ENCODE results near the gene AATK. TPM values are rescaled to one million over a fixed set of nuclear protein-coding genes. Genes with fewer than 3 reads are reported as not detected.

AATK gene
- total and polyA plus RNA-seq, 2 of the 13 experiments (the other 11 are each of a cell fraction or from before 2014, with no cell fraction given) = 2.9 to 8.4 TPM

DNA sequence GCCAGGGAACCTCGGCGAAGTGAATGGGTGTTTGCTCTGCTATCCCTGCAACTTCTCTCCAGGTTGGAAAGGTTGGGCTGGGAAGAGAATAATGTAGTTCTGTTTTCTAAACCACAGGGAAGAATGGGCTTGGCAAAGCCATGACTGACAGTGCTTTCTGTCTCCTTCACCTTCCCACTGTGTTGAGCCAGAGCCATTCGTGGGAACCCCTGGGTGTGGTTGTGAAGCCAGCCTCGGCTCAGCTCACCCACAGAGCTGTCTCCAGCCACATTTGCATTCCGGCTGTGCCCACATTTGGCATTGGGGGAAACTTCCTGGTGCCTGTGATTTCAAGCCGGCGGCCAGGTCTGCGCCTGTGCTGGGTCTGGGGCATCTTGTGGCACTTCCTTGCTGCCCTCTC is 91.1 kb downstream of the AATK start:
- no peak for FAIRE-seq
- H3K27me3 ChIP-seq (ENCODE audit: control insufficient read depth in 1 of 2, insufficient read depth in 2 of 2, low read length in 2 of 2) = no peaks in the 10 kb centered on the region
- ATAC-seq = no peak
- ChIA-PET POLR2A (no interaction called here), CTCF (ENCODE audit: low intra/inter-chr PET ratio, low total read pairs) (no interaction called here)
- H3K4me2 ChIP-seq (ENCODE audit: low read depth, low read length) = no peak overlapping the region
- BruUV-seq (replicated peaks) = no TSS peak
- DNase-seq (ENCODE audit: low spot score) = no peak
- TF ChIP-seq KLF9 (CRISPR knock-in tag; IDR thresholded peaks at IDR 0.05; ENCODE audit: low read depth) = no peak
- TF ChIP-seq ATAD3A (CRISPR knock-in tag; IDR thresholded peaks at IDR 0.05) = no peak
- TF ChIP-seq, protein P1, sequence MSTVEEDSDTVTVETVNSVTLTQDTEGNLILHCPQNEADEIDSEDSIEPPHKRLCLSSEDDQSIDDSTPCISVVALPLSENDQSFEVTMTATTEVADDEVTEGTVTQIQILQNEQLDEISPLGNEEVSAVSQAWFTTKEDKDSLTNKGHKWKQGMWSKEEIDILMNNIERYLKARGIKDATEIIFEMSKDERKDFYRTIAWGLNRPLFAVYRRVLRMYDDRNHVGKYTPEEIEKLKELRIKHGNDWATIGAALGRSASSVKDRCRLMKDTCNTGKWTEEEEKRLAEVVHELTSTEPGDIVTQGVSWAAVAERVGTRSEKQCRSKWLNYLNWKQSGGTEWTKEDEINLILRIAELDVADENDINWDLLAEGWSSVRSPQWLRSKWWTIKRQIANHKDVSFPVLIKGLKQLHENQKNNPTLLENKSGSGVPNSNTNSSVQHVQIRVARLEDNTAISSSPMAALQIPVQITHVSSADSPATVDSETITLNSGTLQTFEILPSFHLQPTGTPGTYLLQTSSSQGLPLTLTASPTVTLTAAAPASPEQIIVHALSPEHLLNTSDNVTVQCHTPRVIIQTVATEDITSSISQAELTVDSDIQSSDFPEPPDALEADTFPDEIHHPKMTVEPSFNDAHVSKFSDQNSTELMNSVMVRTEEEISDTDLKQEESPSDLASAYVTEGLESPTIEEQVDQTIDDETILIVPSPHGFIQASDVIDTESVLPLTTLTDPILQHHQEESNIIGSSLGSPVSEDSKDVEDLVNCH (CRISPR knock-in tag; IDR thresholded peaks at IDR 0.05) = no peak
- TF ChIP-seq ZBTB1 (CRISPR knock-in tag; IDR thresholded peaks at IDR 0.05; ENCODE audit: borderline replicate concordance) = no peak
- TF ChIP-seq TOE1 (CRISPR knock-in tag; IDR thresholded peaks at IDR 0.05) = no peak
- no peak for TF ChIP-seq KMT2A (CRISPR knock-in tag; IDR thresholded peaks at IDR 0.05)
- no peak for TF ChIP-seq MZF1 (CRISPR knock-in tag; IDR thresholded peaks at IDR 0.05; ENCODE audit: borderline replicate concordance)
- TF ChIP-seq, protein P2, sequence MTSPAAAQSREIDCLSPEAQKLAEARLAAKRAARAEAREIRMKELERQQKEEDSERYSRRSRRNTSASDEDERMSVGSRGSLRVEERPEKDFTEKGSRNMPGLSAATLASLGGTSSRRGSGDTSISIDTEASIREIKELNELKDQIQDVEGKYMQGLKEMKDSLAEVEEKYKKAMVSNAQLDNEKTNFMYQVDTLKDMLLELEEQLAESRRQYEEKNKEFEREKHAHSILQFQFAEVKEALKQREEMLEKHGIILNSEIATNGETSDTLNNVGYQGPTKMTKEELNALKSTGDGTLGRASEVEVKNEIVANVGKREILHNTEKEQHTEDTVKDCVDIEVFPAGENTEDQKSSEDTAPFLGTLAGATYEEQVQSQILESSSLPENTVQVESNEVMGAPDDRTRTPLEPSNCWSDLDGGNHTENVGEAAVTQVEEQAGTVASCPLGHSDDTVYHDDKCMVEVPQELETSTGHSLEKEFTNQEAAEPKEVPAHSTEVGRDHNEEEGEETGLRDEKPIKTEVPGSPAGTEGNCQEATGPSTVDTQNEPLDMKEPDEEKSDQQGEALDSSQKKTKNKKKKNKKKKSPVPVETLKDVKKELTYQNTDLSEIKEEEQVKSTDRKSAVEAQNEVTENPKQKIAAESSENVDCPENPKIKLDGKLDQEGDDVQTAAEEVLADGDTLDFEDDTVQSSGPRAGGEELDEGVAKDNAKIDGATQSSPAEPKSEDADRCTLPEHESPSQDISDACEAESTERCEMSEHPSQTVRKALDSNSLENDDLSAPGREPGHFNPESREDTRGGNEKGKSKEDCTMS (CRISPR knock-in tag; conservative IDR thresholded peaks at IDR 0.05) = no peak
- TF ChIP-seq, protein P3, sequence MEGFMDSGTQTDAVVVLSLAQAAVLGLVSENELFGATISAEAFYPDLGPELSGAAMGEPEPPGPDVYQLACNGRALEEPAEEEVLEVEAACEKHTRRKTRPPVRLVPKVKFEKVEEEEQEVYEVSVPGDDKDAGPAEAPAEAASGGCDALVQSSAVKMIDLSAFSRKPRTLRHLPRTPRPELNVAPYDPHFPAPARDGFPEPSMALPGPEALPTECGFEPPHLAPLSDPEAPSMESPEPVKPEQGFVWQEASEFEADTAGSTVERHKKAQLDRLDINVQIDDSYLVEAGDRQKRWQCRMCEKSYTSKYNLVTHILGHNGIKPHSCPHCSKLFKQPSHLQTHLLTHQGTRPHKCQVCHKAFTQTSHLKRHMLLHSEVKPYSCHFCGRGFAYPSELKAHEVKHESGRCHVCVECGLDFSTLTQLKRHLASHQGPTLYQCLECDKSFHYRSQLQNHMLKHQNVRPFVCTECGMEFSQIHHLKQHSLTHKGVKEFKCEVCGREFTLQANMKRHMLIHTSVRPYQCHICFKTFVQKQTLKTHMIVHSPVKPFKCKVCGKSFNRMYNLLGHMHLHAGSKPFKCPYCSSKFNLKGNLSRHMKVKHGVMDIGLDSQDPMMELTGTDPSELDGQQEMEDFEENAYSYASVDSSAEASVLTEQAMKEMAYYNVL (CRISPR knock-in tag; IDR thresholded peaks at IDR 0.05; ENCODE audit: borderline replicate concordance) = no peak
- TF ChIP-seq, protein P4, sequence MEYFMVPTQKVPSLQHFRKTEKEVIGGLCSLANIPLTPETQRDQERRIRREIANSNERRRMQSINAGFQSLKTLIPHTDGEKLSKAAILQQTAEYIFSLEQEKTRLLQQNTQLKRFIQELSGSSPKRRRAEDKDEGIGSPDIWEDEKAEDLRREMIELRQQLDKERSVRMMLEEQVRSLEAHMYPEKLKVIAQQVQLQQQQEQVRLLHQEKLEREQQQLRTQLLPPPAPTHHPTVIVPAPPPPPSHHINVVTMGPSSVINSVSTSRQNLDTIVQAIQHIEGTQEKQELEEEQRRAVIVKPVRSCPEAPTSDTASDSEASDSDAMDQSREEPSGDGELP (IDR thresholded peaks at IDR 0.05; ENCODE audit: borderline replicate concordance, low read depth) = no peak
- no peak for TF ChIP-seq FOXA1 (IDR thresholded peaks at IDR 0.05)
- no peak for TF ChIP-seq FOXA1 (CRISPR knock-in tag; IDR thresholded peaks at IDR 0.05)
- no peak for TF ChIP-seq ZNF788 (CRISPR knock-in tag; IDR thresholded peaks at IDR 0.05; ENCODE audit: borderline replicate concordance)
- H3K9ac ChIP-seq (ENCODE audit: insufficient read depth, low read depth, low read length) = no peak overlapping the region
- no peak overlapping the region for H3K27ac ChIP-seq (ENCODE audit: extremely low read length, insufficient read depth, low read length)
- no peaks in the 10 kb centered on the region for H3K79me2 ChIP-seq (ENCODE audit: insufficient read depth, low read length)
- H3K4me3 ChIP-seq (replicated peaks in 1 of 3; ENCODE audit: insufficient read depth in 1 of 3, low read depth in 2 of 3, low read length in 3 of 3) = no peak overlapping the region
- H3K9me3 ChIP-seq (ENCODE audit: low read length) = no peaks in the 10 kb centered on the region
- in situ Hi-C loops (cut with HindIII; ENCODE audit: extremely low pct_ligation_motif_present, low pct_unique_long_range_greater_than_20kb) (no loop called here), intact Hi-C loops (cut with micrococcal nuclease; ENCODE audit: unreplicated experiment) (no loop called here)
- no peak overlapping the region for H2AFZ ChIP-seq (ENCODE audit: low read length)
- WGBS (ENCODE audit: low lambda C conversion rate) = 92% methylated on average over 8 of the region's 8 CpGs
- H3K36me3 ChIP-seq (replicated peaks in 1 of 2; ENCODE audit: control insufficient read depth in 1 of 2, insufficient read depth in 2 of 2, low read length in 2 of 2) = peaks cover 5 to 20% of the 10 kb centered on the region in 2 experiments; a peak in 4 of 5 replicates
- H3K4me1 ChIP-seq (ENCODE audit: insufficient read depth, low read length) = peaks cover 15% of the 10 kb centered on the region
- H4K20me1 ChIP-seq (ENCODE audit: insufficient read depth, low read length) = no peaks in the 10 kb centered on the region

All from HepG2 (cell line).